Fibroblast of lung (primary cell): ENCODE data around the gene GNG7.

Source experiments
- EZH2 ChIP-seq: IDR thresholded peaks from 2 replicates; pipeline ENCODE4 v1.5.1; 2012; ENCODE audit warnings: low read length, control low read depth, mild to moderate bottlenecking; ENCODE audit errors: missing control alignments
- TF ChIP-seq, protein P1 (sequence below), 2 donors: IDR thresholded peaks in 1 of 2; conservative IDR thresholded peaks in 1 of 2; 1 replicate in 1 of 2; 2 replicates in 1 of 2; pipeline ENCODE4 v1.5.1; 2011 to 2012; ENCODE audit warnings: low read length in 2 of 2, control low read depth in 1 of 2, inconsistent platforms in 1 of 2, low read depth in 1 of 2, mild to moderate bottlenecking in 1 of 2

DNA sequence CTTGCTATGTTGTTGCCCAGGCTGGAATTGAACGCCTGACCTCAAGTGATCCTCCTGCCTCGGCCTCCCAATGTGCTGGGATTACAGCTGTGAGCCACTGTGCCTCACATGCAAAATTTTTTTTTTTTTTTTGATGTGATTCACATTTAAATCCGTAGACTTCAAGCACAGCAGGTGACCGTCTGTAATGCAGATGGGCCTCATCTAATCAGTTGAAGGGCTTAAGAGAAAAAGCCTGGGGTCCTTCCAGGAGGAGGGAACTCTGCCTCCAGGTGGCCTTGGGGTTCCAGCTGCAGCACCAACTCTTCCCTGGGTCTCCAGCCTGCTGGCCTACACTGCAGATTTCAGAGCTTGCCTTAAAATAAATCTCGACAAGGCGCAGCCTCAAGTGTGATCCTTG, 183.0 kb downstream of the GNG7 start:
- TF ChIP-seq, protein P1, sequence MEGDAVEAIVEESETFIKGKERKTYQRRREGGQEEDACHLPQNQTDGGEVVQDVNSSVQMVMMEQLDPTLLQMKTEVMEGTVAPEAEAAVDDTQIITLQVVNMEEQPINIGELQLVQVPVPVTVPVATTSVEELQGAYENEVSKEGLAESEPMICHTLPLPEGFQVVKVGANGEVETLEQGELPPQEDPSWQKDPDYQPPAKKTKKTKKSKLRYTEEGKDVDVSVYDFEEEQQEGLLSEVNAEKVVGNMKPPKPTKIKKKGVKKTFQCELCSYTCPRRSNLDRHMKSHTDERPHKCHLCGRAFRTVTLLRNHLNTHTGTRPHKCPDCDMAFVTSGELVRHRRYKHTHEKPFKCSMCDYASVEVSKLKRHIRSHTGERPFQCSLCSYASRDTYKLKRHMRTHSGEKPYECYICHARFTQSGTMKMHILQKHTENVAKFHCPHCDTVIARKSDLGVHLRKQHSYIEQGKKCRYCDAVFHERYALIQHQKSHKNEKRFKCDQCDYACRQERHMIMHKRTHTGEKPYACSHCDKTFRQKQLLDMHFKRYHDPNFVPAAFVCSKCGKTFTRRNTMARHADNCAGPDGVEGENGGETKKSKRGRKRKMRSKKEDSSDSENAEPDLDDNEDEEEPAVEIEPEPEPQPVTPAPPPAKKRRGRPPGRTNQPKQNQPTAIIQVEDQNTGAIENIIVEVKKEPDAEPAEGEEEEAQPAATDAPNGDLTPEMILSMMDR (conservative IDR thresholded peaks at IDR 0.05 in 1 of 2, IDR thresholded peaks at IDR 0.05 in 1 of 2; ENCODE audit: low read depth in 1 of 2, low read length in 2 of 2) = no peak
- no peak for TF ChIP-seq EZH2
